WTC11 (cell line): ENCODE data around the gene JAKMIP3. TPM values are rescaled to one million over a fixed set of nuclear protein-coding genes. Genes with fewer than 3 reads are reported as not detected.

Source experiments
- ATAC-seq: fragments of 200-7000 bp; cut with Tn5 transposase; 2 replicates; pipeline ENCODE4 v1.10.0; 2021; ENCODE audit warnings: mild to moderate bottlenecking, moderate library complexity
- CTCF ChIA-PET: fragments of 300-600 bp; sonication (Branson Sonifier 250); formaldehyde crosslinking; loops from one replicate; lab custom pipeline; 2021; ENCODE audit warnings: antibody characterized with exemption; lab: Charles Lee
- POLR2A ChIA-PET: fragments of 350-600 bp; sonication (Branson Sonifier 250); formaldehyde crosslinking; loops from one replicate; lab custom pipeline; 2021; ENCODE audit warnings: antibody characterized with exemption; lab: Charles Lee
- DNase-seq: peaks from one replicate; pipeline ENCODE4 v3.0.0; 2021; ENCODE audit warnings: low spot score
- H3K27ac Mint-ChIP-seq: 2 replicates; pipeline ENCODE4 v1.8.0; 2021; ENCODE audit warnings: mixed read lengths
- H3K27me3 Mint-ChIP-seq: 2 replicates; pipeline ENCODE4 v1.8.0; 2021; ENCODE audit warnings: low read depth, mild to moderate bottlenecking, moderate library complexity, mixed read lengths
- H3K36me3 Mint-ChIP-seq: 2 replicates; pipeline ENCODE4 v1.8.0; 2021; ENCODE audit warnings: mixed read lengths
- H3K4me1 Mint-ChIP-seq: 2 replicates; pipeline ENCODE4 v1.8.0; 2022; ENCODE audit warnings: mixed read lengths
- H3K4me3 Mint-ChIP-seq: 2 replicates; pipeline ENCODE4 v1.8.0; 2021; ENCODE audit warnings: mild to moderate bottlenecking, moderate library complexity, mixed read lengths
- H3K9me3 Mint-ChIP-seq: 2 replicates; pipeline ENCODE4 v1.8.0; 2021; ENCODE audit warnings: mixed read lengths
- ATF1 ChIP-seq: sonication (generic); formaldehyde crosslinking; IDR thresholded peaks from 2 replicates; pipeline ENCODE4 v1.8.1; 2023; ENCODE audit warnings: mild to moderate bottlenecking, moderate library complexity, missing genetic modification reagents
- FOXK1 ChIP-seq: sonication (generic); formaldehyde crosslinking; IDR thresholded peaks from 2 replicates; pipeline ENCODE4 v1.8.0; 2022; ENCODE audit warnings: mild to moderate bottlenecking, moderate library complexity, missing genetic modification reagents
- GABPB1 ChIP-seq: sonication (generic); formaldehyde crosslinking; IDR thresholded peaks from 2 replicates; pipeline ENCODE4 v1.8.1; 2023; ENCODE audit warnings: mild to moderate bottlenecking, missing genetic modification reagents
- HMGA2 ChIP-seq: fragments of 250-450 bp; sonication (Bioruptor Pico); IDR thresholded peaks from 2 replicates; pipeline ENCODE4 v1.4.0; 2021; ENCODE audit warnings: mild to moderate bottlenecking, moderate library complexity
- JUN ChIP-seq: sonication (generic); formaldehyde crosslinking; IDR thresholded peaks from 2 replicates; pipeline ENCODE4 v1.8.0; 2023; ENCODE audit warnings: mild to moderate bottlenecking, missing genetic modification reagents
- MYBL2 ChIP-seq: sonication (generic); formaldehyde crosslinking; IDR thresholded peaks from 2 replicates; pipeline ENCODE4 v1.8.1; 2023; ENCODE audit warnings: mild to moderate bottlenecking, moderate library complexity, missing genetic modification reagents
- RELA ChIP-seq: sonication (generic); formaldehyde crosslinking; IDR thresholded peaks from 2 replicates; pipeline ENCODE4 v1.8.1; 2022; ENCODE audit warnings: missing genetic modification reagents, mild to moderate bottlenecking, borderline replicate concordance
- TEAD1 ChIP-seq: sonication (generic); formaldehyde crosslinking; IDR thresholded peaks from 2 replicates; pipeline ENCODE4 v1.8.0; 2022; ENCODE audit warnings: mild to moderate bottlenecking, missing genetic modification reagents
- ZBTB21 ChIP-seq: sonication (generic); formaldehyde crosslinking; IDR thresholded peaks from 2 replicates; pipeline ENCODE4 v1.8.1; 2023; ENCODE audit warnings: mild to moderate bottlenecking, missing genetic modification reagents, borderline replicate concordance
- ZNF232 ChIP-seq: sonication (generic); formaldehyde crosslinking; IDR thresholded peaks from 2 replicates; pipeline ENCODE4 v1.8.0; 2022; ENCODE audit warnings: mild to moderate bottlenecking, missing genetic modification reagents
- ZNF423 ChIP-seq: fragments of 250-450 bp; sonication (Bioruptor Pico); IDR thresholded peaks from 2 replicates; pipeline ENCODE4 v2.1.2; 2022; ENCODE audit warnings: mild to moderate bottlenecking, moderate library complexity
- total RNA-seq: library from RNA; stranded (reverse); gene quantifications from 3 replicates; pipeline ENCODE4 v1.2.3, GENCODE V29; 2021
- TF ChIP-seq, protein P1 (sequence below): sonication (generic); formaldehyde crosslinking; IDR thresholded peaks from 2 replicates; pipeline ENCODE4 v1.8.0; 2023; ENCODE audit warnings: missing genetic modification reagents, mild to moderate bottlenecking, borderline replicate concordance
- TF ChIP-seq, protein P2 (sequence below): sonication (generic); formaldehyde crosslinking; IDR thresholded peaks from 2 replicates; pipeline ENCODE4 v1.8.1; 2022; ENCODE audit warnings: missing genetic modification reagents, borderline replicate concordance
- TF ChIP-seq, protein P3 (sequence below): fragments of 250-450 bp; sonication (Bioruptor Pico); conservative IDR thresholded peaks from 2 replicates; pipeline ENCODE4 v1.9.0; 2021; ENCODE audit warnings: mild to moderate bottlenecking
- TF ChIP-seq, protein P4 (sequence below): sonication (generic); formaldehyde crosslinking; conservative IDR thresholded peaks from 2 replicates; pipeline ENCODE4 v1.8.1; 2023; ENCODE audit warnings: mild to moderate bottlenecking, low read depth, missing genetic modification reagents, moderate library complexity
- TF ChIP-seq, protein P5 (sequence below): fragments of 250-450 bp; sonication (Bioruptor Pico); IDR thresholded peaks from 2 replicates; pipeline ENCODE4 v1.9.0; 2021; ENCODE audit warnings: moderate library complexity, mild to moderate bottlenecking, inconsistent platforms, borderline replicate concordance
- TF ChIP-seq, protein P6 (sequence below): sonication (generic); formaldehyde crosslinking; IDR thresholded peaks from 2 replicates; pipeline ENCODE4 v1.8.0; 2022; ENCODE audit warnings: mild to moderate bottlenecking, missing genetic modification reagents
- TF ChIP-seq, protein P7 (sequence below): fragments of 250-450 bp; sonication (Bioruptor Pico); IDR thresholded peaks from 2 replicates; pipeline ENCODE4 v1.9.0; 2021; ENCODE audit warnings: mild to moderate bottlenecking
- TF ChIP-seq, protein P8 (sequence below): fragments of 250-450 bp; sonication (Bioruptor Pico); IDR thresholded peaks from 2 replicates; pipeline ENCODE4 v1.9.0; 2021; ENCODE audit warnings: mild to moderate bottlenecking

The JAKMIP3 gene
- total RNA-seq, 1 experiment from 2014 or later, result 1.7 TPM

DNA sequence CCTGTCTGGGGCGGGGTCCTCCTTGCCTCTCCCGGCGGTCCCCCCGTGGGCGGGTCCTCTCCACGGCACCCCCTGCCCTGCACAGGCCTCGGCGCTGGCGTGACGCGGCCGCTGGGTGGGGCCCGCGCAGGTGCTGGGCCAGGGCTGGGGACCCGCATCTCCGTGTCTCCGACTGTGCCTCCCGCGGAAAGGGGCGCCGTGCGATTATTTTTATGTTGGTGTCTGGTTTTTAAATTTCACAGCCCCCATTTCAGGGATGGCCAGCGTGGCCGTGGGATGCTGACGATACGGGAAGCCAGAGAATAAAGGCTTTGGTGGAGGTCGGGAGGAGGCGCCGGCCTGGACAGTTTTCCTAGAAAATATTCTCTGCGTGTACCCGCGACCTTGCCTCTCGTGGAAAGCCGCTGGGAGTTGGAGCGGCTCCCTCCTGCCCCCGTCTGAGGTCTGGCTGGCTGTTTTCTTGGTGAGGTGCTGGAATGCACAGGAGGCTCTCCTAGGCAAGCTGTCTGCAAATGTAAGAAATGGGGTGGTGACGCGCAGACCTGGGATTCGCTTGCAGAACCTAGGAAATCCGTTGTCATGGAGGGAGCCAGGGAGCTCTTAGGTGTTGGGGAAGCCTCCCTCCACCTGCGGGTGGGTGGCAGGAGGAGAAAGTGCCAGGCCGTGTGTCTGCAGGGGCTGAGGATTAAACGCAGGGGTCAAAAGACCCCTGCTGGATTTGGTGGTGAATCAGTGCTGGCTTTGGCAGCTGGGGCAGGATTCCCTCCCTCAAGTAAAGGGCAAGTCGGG is 28.7 kb upstream of the JAKMIP3 start:
- no peak overlapping the region for H3K27ac Mint-ChIP-seq
- H3K27me3 Mint-ChIP-seq, result peaks cover 52% of the 10 kb centered on the region
- peak; percentile 39 for DNase-seq
- TF ChIP-seq ZBTB21 (CRISPR knock-in tag) (no peak), ZNF232 (CRISPR knock-in tag) (no peak), JUN (no peak), ZNF423 (CRISPR knock-in tag) (no peak), FOXK1 (CRISPR knock-in tag) (no peak), RELA (CRISPR knock-in tag) (no peak), HMGA2 (CRISPR knock-in tag) (no peak), TEAD1 (CRISPR knock-in tag) (no peak), MYBL2 (CRISPR knock-in tag) (no peak), ATF1 (CRISPR knock-in tag) (no peak), GABPB1 (no peak)
- TF ChIP-seq, protein P1, sequence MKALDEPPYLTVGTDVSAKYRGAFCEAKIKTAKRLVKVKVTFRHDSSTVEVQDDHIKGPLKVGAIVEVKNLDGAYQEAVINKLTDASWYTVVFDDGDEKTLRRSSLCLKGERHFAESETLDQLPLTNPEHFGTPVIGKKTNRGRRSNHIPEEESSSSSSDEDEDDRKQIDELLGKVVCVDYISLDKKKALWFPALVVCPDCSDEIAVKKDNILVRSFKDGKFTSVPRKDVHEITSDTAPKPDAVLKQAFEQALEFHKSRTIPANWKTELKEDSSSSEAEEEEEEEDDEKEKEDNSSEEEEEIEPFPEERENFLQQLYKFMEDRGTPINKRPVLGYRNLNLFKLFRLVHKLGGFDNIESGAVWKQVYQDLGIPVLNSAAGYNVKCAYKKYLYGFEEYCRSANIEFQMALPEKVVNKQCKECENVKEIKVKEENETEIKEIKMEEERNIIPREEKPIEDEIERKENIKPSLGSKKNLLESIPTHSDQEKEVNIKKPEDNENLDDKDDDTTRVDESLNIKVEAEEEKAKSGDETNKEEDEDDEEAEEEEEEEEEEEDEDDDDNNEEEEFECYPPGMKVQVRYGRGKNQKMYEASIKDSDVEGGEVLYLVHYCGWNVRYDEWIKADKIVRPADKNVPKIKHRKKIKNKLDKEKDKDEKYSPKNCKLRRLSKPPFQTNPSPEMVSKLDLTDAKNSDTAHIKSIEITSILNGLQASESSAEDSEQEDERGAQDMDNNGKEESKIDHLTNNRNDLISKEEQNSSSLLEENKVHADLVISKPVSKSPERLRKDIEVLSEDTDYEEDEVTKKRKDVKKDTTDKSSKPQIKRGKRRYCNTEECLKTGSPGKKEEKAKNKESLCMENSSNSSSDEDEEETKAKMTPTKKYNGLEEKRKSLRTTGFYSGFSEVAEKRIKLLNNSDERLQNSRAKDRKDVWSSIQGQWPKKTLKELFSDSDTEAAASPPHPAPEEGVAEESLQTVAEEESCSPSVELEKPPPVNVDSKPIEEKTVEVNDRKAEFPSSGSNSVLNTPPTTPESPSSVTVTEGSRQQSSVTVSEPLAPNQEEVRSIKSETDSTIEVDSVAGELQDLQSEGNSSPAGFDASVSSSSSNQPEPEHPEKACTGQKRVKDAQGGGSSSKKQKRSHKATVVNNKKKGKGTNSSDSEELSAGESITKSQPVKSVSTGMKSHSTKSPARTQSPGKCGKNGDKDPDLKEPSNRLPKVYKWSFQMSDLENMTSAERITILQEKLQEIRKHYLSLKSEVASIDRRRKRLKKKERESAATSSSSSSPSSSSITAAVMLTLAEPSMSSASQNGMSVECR (CRISPR knock-in tag), result no peak
- TF ChIP-seq, protein P2, sequence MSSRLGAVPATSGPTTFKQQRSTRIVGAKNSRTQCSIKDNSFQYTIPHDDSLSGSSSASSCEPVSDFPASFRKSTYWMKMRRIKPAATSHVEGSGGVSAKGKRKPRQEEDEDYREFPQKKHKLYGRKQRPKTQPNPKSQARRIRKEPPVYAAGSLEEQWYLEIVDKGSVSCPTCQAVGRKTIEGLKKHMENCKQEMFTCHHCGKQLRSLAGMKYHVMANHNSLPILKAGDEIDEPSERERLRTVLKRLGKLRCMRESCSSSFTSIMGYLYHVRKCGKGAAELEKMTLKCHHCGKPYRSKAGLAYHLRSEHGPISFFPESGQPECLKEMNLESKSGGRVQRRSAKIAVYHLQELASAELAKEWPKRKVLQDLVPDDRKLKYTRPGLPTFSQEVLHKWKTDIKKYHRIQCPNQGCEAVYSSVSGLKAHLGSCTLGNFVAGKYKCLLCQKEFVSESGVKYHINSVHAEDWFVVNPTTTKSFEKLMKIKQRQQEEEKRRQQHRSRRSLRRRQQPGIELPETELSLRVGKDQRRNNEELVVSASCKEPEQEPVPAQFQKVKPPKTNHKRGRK (CRISPR knock-in tag), result no peak
- TF ChIP-seq, protein P3, sequence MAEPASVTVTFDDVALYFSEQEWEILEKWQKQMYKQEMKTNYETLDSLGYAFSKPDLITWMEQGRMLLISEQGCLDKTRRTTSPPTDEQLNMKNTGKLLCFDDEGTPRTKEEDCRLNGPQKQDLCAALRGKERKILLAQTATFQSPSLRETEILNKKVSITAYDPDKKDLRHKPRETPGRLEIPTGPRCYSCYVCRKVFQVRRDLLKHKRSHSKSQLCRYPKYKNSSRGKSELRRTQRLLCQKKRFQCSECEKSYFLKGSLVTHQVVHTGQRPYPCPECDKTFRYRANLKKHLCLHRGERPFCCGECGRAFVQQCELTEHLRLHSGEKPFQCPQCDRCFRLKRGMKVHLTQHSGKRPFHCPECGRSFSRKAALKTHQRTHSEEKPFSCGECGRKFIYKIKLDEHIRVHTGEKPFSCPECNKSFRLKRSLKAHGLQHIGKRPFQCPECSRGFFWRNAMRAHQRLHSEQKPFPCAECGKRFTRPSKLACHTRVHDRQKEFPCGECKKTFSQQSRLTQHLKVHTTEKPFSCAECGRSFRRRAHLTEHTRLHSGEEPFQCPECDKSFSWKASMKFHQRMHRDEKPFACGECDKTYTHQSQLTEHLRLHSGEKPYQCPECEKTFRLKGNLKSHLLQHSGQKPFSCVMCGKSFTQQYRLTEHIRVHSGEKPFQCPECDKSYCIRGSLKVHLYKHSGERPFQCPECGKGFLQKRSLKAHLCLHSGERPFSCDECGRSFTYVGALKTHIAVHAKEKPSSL (CRISPR knock-in tag), result no peak
- TF ChIP-seq, protein P4, sequence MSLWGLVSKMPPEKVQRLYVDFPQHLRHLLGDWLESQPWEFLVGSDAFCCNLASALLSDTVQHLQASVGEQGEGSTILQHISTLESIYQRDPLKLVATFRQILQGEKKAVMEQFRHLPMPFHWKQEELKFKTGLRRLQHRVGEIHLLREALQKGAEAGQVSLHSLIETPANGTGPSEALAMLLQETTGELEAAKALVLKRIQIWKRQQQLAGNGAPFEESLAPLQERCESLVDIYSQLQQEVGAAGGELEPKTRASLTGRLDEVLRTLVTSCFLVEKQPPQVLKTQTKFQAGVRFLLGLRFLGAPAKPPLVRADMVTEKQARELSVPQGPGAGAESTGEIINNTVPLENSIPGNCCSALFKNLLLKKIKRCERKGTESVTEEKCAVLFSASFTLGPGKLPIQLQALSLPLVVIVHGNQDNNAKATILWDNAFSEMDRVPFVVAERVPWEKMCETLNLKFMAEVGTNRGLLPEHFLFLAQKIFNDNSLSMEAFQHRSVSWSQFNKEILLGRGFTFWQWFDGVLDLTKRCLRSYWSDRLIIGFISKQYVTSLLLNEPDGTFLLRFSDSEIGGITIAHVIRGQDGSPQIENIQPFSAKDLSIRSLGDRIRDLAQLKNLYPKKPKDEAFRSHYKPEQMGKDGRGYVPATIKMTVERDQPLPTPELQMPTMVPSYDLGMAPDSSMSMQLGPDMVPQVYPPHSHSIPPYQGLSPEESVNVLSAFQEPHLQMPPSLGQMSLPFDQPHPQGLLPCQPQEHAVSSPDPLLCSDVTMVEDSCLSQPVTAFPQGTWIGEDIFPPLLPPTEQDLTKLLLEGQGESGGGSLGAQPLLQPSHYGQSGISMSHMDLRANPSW (CRISPR knock-in tag), result no peak
- TF ChIP-seq, protein P5, sequence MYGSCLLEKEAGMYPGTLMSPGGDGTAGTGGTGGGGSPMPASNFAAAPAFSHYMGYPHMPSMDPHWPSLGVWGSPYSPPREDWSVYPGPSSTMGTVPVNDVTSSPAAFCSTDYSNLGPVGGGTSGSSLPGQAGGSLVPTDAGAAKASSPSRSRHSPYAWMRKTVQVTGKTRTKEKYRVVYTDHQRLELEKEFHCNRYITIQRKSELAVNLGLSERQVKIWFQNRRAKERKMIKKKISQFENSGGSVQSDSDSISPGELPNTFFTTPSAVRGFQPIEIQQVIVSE (CRISPR knock-in tag), result no peak
- TF ChIP-seq, protein P6, sequence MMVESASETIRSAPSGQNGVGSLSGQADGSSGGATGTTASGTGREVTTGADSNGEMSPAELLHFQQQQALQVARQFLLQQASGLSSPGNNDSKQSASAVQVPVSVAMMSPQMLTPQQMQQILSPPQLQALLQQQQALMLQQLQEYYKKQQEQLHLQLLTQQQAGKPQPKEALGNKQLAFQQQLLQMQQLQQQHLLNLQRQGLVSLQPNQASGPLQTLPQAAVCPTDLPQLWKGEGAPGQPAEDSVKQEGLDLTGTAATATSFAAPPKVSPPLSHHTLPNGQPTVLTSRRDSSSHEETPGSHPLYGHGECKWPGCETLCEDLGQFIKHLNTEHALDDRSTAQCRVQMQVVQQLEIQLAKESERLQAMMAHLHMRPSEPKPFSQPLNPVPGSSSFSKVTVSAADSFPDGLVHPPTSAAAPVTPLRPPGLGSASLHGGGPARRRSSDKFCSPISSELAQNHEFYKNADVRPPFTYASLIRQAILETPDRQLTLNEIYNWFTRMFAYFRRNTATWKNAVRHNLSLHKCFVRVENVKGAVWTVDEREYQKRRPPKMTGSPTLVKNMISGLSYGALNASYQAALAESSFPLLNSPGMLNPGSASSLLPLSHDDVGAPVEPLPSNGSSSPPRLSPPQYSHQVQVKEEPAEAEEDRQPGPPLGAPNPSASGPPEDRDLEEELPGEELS, result no peak
- TF ChIP-seq, protein P7, sequence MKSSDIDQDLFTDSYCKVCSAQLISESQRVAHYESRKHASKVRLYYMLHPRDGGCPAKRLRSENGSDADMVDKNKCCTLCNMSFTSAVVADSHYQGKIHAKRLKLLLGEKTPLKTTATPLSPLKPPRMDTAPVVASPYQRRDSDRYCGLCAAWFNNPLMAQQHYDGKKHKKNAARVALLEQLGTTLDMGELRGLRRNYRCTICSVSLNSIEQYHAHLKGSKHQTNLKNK (CRISPR knock-in tag), result no peak
- TF ChIP-seq, protein P8, sequence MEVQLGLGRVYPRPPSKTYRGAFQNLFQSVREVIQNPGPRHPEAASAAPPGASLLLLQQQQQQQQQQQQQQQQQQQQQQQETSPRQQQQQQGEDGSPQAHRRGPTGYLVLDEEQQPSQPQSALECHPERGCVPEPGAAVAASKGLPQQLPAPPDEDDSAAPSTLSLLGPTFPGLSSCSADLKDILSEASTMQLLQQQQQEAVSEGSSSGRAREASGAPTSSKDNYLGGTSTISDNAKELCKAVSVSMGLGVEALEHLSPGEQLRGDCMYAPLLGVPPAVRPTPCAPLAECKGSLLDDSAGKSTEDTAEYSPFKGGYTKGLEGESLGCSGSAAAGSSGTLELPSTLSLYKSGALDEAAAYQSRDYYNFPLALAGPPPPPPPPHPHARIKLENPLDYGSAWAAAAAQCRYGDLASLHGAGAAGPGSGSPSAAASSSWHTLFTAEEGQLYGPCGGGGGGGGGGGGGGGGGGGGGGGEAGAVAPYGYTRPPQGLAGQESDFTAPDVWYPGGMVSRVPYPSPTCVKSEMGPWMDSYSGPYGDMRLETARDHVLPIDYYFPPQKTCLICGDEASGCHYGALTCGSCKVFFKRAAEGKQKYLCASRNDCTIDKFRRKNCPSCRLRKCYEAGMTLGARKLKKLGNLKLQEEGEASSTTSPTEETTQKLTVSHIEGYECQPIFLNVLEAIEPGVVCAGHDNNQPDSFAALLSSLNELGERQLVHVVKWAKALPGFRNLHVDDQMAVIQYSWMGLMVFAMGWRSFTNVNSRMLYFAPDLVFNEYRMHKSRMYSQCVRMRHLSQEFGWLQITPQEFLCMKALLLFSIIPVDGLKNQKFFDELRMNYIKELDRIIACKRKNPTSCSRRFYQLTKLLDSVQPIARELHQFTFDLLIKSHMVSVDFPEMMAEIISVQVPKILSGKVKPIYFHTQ (CRISPR knock-in tag), result no peak

More for the DNA sequence above, 28.7 kb upstream of the JAKMIP3 start:
- ChIA-PET CTCF (interaction anchor here (0.8 to 1.8 kb wide), 7 partner anchors 14 to 152 kb away, joined by 3 to 11 read pairs (median 5); partner anchors contain the start of gene JAKMIP3), POLR2A (no interaction called here)
- H3K4me1 Mint-ChIP-seq, result peaks cover 26% of the 10 kb centered on the region
- H3K9me3 Mint-ChIP-seq, result no peaks in the 10 kb centered on the region
- ATAC-seq, result peak; percentile 66
- no peaks in the 10 kb centered on the region for H3K36me3 Mint-ChIP-seq
- H3K4me3 Mint-ChIP-seq, result peak overlapping the region; percentile 78
